ENCODE data around the gene STIP1. TPM values are rescaled to one million over a fixed set of nuclear protein-coding genes. Genes with fewer than 3 reads are reported as not detected.

Gene STIP1
- total and polyA plus RNA-seq, 2 donors (not counting 1 experiment from before 2014, with no cell fraction given), result 98.8 to 147 TPM

- Histone ChIP-seq H3K9ac (ENCODE audit: insufficient read depth, low read length) (no peak overlapping the region), H3K4me1 (ENCODE audit: control insufficient read depth, extremely low read depth, insufficient read depth, low read length) (peaks cover 5% of the 10 kb centered on the region), H3K79me2 (ENCODE audit: control insufficient read depth, insufficient read depth, low read length) (peaks cover 24% of the 10 kb centered on the region), H3K27ac (ENCODE audit: insufficient read depth, low read length) (no peak overlapping the region), H3K4me2 (ENCODE audit: extremely low read depth, insufficient read depth, low read length) (no peak overlapping the region), H3K4me3 (replicated peaks in 1 of 4; ENCODE audit: control extremely low read depth in 1 of 4, insufficient read depth in 1 of 4, low read depth in 3 of 4, low read length in 4 of 4) (peak overlapping the region in 1 of 4 experiments; percentile 87), H3K36me3 (ENCODE audit: control insufficient read depth, insufficient read depth, low read length) (peaks cover 17% of the 10 kb centered on the region), H3K27me3 (ENCODE audit: control insufficient read depth, insufficient read depth, low read length) (no peaks in the 10 kb centered on the region), H2AFZ (ENCODE audit: low read length) (no peak overlapping the region), H4K20me1 (ENCODE audit: control insufficient read depth, extremely low read depth, insufficient read depth, low read length) (no peaks in the 10 kb centered on the region), H3K9me3 (ENCODE audit: control insufficient read depth, insufficient read depth, low read depth, low read length) (no peaks in the 10 kb centered on the region)
- no peak for DNase-seq (ENCODE audit: low read depth in 2 of 2)
- no peak for TF ChIP-seq CTCF (conservative IDR thresholded peaks at IDR 0.05 in 1 of 2, IDR thresholded peaks at IDR 0.05 in 1 of 2; ENCODE audit: low read depth in 1 of 2, low read length in 2 of 2)
- TF ChIP-seq EZH2 (IDR thresholded peaks at IDR 0.05; ENCODE audit: low read length, missing control alignments), result no peak
Observed at GRCh38 chr11:64253481-64253880, 67.5 kb downstream of the STIP1 start.

Other genes starting within 250 kb of the STIP1 start
- gene NAA40, start 247.2 kb upstream of the STIP1 start, total RNA-seq, result 7.2 and 9.2 TPM in 2 replicates
- 19.1 and 19.7 TPM in 2 replicates for gene NAA40, start 247.2 kb upstream of the STIP1 start, polyA plus RNA-seq
- gene COX8A, start 211.6 kb upstream of the STIP1 start, total RNA-seq, result 255 and 409 TPM in 2 replicates
- gene COX8A, start 211.6 kb upstream of the STIP1 start, polyA plus RNA-seq, result 200 and 330 TPM in 2 replicates
- gene OTUB1, start 199.7 kb upstream of the STIP1 start, total RNA-seq, result 36.5 and 37.8 TPM in 2 replicates
- 113 and 154 TPM in 2 replicates for gene OTUB1, start 199.7 kb upstream of the STIP1 start, polyA plus RNA-seq
- 0.17 and 0.26 TPM in 2 replicates for gene FLRT1, start 150.2 kb upstream of the STIP1 start, total RNA-seq
- 0.01 and 0.02 TPM in 2 replicates for gene FLRT1, start 150.2 kb upstream of the STIP1 start, polyA plus RNA-seq
- gene MACROD1, start 20.1 kb upstream of the STIP1 start, total RNA-seq, result 24.8 and 28.2 TPM in 2 replicates
- gene MACROD1, start 20.1 kb upstream of the STIP1 start, polyA plus RNA-seq, result 6.0 and 8.8 TPM in 2 replicates
- gene FERMT3, start 20.6 kb downstream of the STIP1 start, total RNA-seq, result 1.0 and 3.6 TPM in 2 replicates
- gene FERMT3, start 20.6 kb downstream of the STIP1 start, polyA plus RNA-seq, result 1.2 and 1.9 TPM in 2 replicates
- gene TRPT1, start 40.0 kb downstream of the STIP1 start, total RNA-seq, result 32.9 and 41.5 TPM in 2 replicates
- gene TRPT1, start 40.0 kb downstream of the STIP1 start, polyA plus RNA-seq, result 20.5 and 25.7 TPM in 2 replicates
- 47.8 and 71.5 TPM in 2 replicates for gene NUDT22, start 40.1 kb downstream of the STIP1 start, total RNA-seq
- gene NUDT22, start 40.1 kb downstream of the STIP1 start, polyA plus RNA-seq, result 17.7 and 18.5 TPM in 2 replicates
- 12.6 TPM in 2 replicates for gene DNAJC4, start 44.4 kb downstream of the STIP1 start, total RNA-seq
- gene DNAJC4, start 44.4 kb downstream of the STIP1 start, polyA plus RNA-seq, result 11.2 and 12.6 TPM in 2 replicates
- gene VEGFB, start 48.4 kb downstream of the STIP1 start, total RNA-seq, result 24.4 and 27.9 TPM in 2 replicates
- 21.2 and 25.3 TPM in 2 replicates for gene VEGFB, start 48.4 kb downstream of the STIP1 start, polyA plus RNA-seq
- gene FKBP2, start 54.9 kb downstream of the STIP1 start, total RNA-seq, result 60.9 and 62.9 TPM in 2 replicates
- gene FKBP2, start 54.9 kb downstream of the STIP1 start, polyA plus RNA-seq, result 34.7 and 41.4 TPM in 2 replicates
- 121 and 122 TPM in 2 replicates for gene PPP1R14B, start 60.8 kb downstream of the STIP1 start, total RNA-seq
- gene PPP1R14B, start 60.8 kb downstream of the STIP1 start, polyA plus RNA-seq, result 107 and 199 TPM in 2 replicates
- gene PLCB3, start 65.4 kb downstream of the STIP1 start, total RNA-seq, result 34.2 and 37.2 TPM in 2 replicates
- 17.2 and 20.6 TPM in 2 replicates for gene PLCB3, start 65.4 kb downstream of the STIP1 start, polyA plus RNA-seq
- 68.6 and 79.9 TPM in 2 replicates for gene BAD, start 98.5 kb downstream of the STIP1 start, total RNA-seq
- gene BAD, start 98.5 kb downstream of the STIP1 start, polyA plus RNA-seq, result 31.6 and 35.7 TPM in 2 replicates
- gene GPR137, start 99.7 kb downstream of the STIP1 start, total RNA-seq, result 8.2 and 10.9 TPM in 2 replicates
- 10.7 and 11.6 TPM in 2 replicates for gene GPR137, start 99.7 kb downstream of the STIP1 start, polyA plus RNA-seq
- gene KCNK4, start 105.1 kb downstream of the STIP1 start, total RNA-seq, result under 0.01 TPM in 1 of 2 replicates, not detected in the other
- not detected in 2 replicates for gene KCNK4, start 105.1 kb downstream of the STIP1 start, polyA plus RNA-seq
- gene CATSPERZ, start 114.2 kb downstream of the STIP1 start, total RNA-seq, result 0.33 and 1.0 TPM in 2 replicates
- 0.09 TPM in 1 of 2 replicates, not detected in the other for gene CATSPERZ, start 114.2 kb downstream of the STIP1 start, polyA plus RNA-seq
- 32.4 and 32.5 TPM in 2 replicates for gene ESRRA, start 119.4 kb downstream of the STIP1 start, total RNA-seq
- gene ESRRA, start 119.4 kb downstream of the STIP1 start, polyA plus RNA-seq, result 6.7 and 8.1 TPM in 2 replicates
- gene TRMT112, start 131.4 kb downstream of the STIP1 start, total RNA-seq, result 248 and 255 TPM in 2 replicates
- gene TRMT112, start 131.4 kb downstream of the STIP1 start, polyA plus RNA-seq, result 161 and 222 TPM in 2 replicates
- gene PRDX5, start 131.9 kb downstream of the STIP1 start, total RNA-seq, result 301 and 319 TPM in 2 replicates
- 311 and 431 TPM in 2 replicates for gene PRDX5, start 131.9 kb downstream of the STIP1 start, polyA plus RNA-seq
- 2.1 and 3.1 TPM in 2 replicates for gene CCDC88B, start 154.0 kb downstream of the STIP1 start, total RNA-seq
- gene CCDC88B, start 154.0 kb downstream of the STIP1 start, polyA plus RNA-seq, result 0.56 and 0.88 TPM in 2 replicates
- gene RPS6KA4, start 173.0 kb downstream of the STIP1 start, total RNA-seq, result 27.6 and 29.3 TPM in 2 replicates
- gene RPS6KA4, start 173.0 kb downstream of the STIP1 start, polyA plus RNA-seq, result 15.9 and 20.5 TPM in 2 replicates